ENCODE results near the gene MYO15A.

The MYO15A gene

GRCh38 chr17:18194394-18194793 lies 85.8 kb downstream of the MYO15A start:
- no peak for TF ChIP-seq CTCF (conservative IDR thresholded peaks at IDR 0.05)
- H3K27ac ChIP-seq, result no peak overlapping the region

GRCh38 chr17:18194804-18195203 lies 86.2 kb downstream of the MYO15A start:
- TF ChIP-seq CTCF (conservative IDR thresholded peaks at IDR 0.05), result no peak
- H3K27ac ChIP-seq, result no peak overlapping the region; the same call in 1 of the 2 replicates

DNA sequence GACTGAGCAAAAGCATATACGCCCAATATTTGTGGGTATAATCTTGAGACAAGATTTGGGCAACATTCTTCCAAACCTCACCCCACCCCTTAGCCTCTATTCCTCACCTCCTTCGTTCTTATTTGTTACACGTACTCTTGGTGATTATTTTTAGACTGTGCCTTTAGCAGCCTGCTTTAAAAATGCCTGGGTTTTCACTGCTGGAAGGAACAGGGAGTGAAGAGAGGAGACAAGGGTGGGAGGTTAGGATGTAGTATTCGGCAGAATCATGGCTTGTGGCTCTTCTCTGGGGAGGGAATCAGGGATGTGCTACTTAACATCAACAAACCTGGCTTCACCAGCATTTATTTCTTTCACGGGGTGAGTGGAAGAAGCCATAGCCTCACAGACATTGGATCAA lies 86.7 kb downstream of the MYO15A start:
- no peak for TF ChIP-seq CTCF (conservative IDR thresholded peaks at IDR 0.05)

DNA sequence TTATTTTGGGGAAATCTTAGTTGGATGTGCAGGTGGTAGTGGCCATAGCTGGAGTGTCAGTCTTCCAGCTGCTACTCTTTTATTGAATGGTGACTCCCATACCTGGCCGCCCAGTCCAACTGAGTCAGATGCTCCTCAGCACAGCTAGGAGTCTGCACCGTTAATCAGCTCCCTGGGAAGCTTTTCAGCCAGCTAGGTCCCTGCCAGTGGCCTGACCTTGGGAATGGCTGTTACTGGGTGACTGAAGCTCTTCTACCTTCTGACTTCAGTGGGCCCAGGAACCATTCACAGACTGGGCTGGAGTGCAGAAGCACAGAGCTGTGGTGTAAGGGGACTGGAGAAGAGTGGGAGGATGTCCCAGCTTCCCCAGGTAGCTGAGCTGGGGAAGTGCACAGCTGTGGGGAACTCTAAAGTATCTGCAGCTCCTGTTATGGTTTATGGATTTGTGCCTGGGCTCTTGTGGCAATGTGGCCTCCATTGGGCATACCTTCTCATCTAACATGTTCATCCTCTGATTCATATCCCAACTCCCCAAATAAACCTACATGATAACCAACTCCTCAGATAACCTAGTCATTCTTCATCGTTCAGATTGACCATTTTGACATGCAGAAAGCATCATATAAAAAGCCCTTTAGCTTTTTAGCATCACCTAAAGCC lies 89.1 kb downstream of the MYO15A start:
- TF ChIP-seq CTCF (conservative IDR thresholded peaks at IDR 0.05), result no peak

More for the DNA sequence above, 86.7 kb downstream of the MYO15A start:
- H3K27ac ChIP-seq, result no peak overlapping the region; the same call in 1 of the 2 replicates

DNA sequence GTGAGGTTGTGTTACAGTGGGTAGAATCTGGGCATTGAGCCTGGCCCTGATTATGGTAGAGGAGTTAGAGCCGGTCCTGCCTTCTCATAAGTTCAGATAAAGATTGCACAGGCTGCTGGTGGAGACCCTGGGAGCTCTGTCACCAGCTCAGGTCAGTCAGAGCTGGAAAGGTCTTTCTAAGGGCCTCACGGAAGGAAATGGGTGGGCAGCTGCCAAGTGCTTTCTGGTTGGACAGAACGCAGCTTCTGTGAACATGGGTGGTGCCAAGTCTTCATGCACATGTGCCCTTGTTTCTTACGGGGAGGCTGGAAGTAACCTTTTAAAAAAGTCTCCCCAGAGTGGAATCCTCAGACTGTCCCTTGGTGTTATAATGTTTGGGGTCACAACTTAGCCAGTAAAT lies 90.0 kb downstream of the MYO15A start:
- no peak overlapping the region for H3K27ac ChIP-seq
- no peak for TF ChIP-seq CTCF (conservative IDR thresholded peaks at IDR 0.05)

More for the DNA sequence above, 89.1 kb downstream of the MYO15A start:
- H3K27ac ChIP-seq, result no peak overlapping the region

GRCh38 chr17:18201108-18201507 lies 92.6 kb downstream of the MYO15A start:
- no peak overlapping the region for H3K27ac ChIP-seq

GRCh38 chr17:18203308-18203707 lies 94.8 kb downstream of the MYO15A start:
- no peak overlapping the region for H3K27ac ChIP-seq
- no peak for TF ChIP-seq CTCF (conservative IDR thresholded peaks at IDR 0.05)

More at GRCh38 chr17:18201108-18201507, 92.6 kb downstream of the MYO15A start:
- TF ChIP-seq CTCF (conservative IDR thresholded peaks at IDR 0.05), result no peak

All from VCaP (cell line).